ENCODE measurements around the gene CRAT. TPM values are rescaled to one million over a fixed set of nuclear protein-coding genes. Genes with fewer than 3 reads are reported as not detected.
"Not testable (repeated sequence)": the region's sequence is repeated elsewhere in the genome, so short reads cannot be mapped to it uniquely, and the experiment has no call there.

Gene CRAT
- total RNA-seq, 1 donor from 2014 or later = 26.4 TPM

- no peak overlapping the region for H3K27ac Mint-ChIP-seq
- no peak for DNase-seq (ENCODE audit: low spot score in 2 of 2, unreplicated experiment in 2 of 2)
Observed at GRCh38 chr9:129122133-129122532, 11.5 kb upstream of the CRAT start.

GRCh38 chr9:129121483-129121882 is 10.9 kb upstream of the CRAT start:
- no peaks in the 10 kb centered on the region for H3K27me3 Mint-ChIP-seq (ENCODE audit: low read depth)
- DNase-seq (ENCODE audit: low spot score in 2 of 2, unreplicated experiment in 2 of 2) = no peak
- no peak for TF ChIP-seq CTCF (IDR thresholded peaks at IDR 0.05; ENCODE audit: unreplicated experiment)
- no peak overlapping the region for H3K4me3 Mint-ChIP-seq
- no peak overlapping the region for H3K27ac Mint-ChIP-seq
- no peaks in the 10 kb centered on the region for H3K4me1 Mint-ChIP-seq
- no peaks in the 10 kb centered on the region for H3K9me3 Mint-ChIP-seq
- peaks cover 25% of the 10 kb centered on the region for H3K36me3 Mint-ChIP-seq

More at GRCh38 chr9:129122133-129122532, 11.5 kb upstream of the CRAT start:
- H3K9me3 Mint-ChIP-seq = no peaks in the 10 kb centered on the region
- H3K27me3 Mint-ChIP-seq (ENCODE audit: low read depth) = no peaks in the 10 kb centered on the region
- no peaks in the 10 kb centered on the region for H3K4me1 Mint-ChIP-seq
- H3K4me3 Mint-ChIP-seq = no peak overlapping the region
- TF ChIP-seq CTCF (IDR thresholded peaks at IDR 0.05; ENCODE audit: unreplicated experiment) = no peak
- H3K36me3 Mint-ChIP-seq = peaks cover 25% of the 10 kb centered on the region

- Mint-ChIP-seq H3K4me3 (no peak overlapping the region), H3K27ac (no peak overlapping the region), H3K4me1 (peaks cover 11% of the 10 kb centered on the region), H3K9me3 (no peaks in the 10 kb centered on the region), H3K36me3 (peaks cover 18% of the 10 kb centered on the region), H3K27me3 (ENCODE audit: low read depth) (no peaks in the 10 kb centered on the region)
- no peak for DNase-seq (ENCODE audit: low spot score in 2 of 2, unreplicated experiment in 2 of 2)
- no peak for TF ChIP-seq CTCF (IDR thresholded peaks at IDR 0.05; ENCODE audit: unreplicated experiment)
Observed at GRCh38 chr9:129118799-129119198, 8.2 kb upstream of the CRAT start.

- Mint-ChIP-seq H3K27me3 (ENCODE audit: low read depth) (no peaks in the 10 kb centered on the region), H3K4me3 (no peak overlapping the region), H3K36me3 (no peaks in the 10 kb centered on the region), H3K9me3 (no peaks in the 10 kb centered on the region), H3K27ac (no peak overlapping the region), H3K4me1 (peaks cover 30% of the 10 kb centered on the region)
- no peak for TF ChIP-seq CTCF (IDR thresholded peaks at IDR 0.05; ENCODE audit: unreplicated experiment)
- DNase-seq (ENCODE audit: low spot score in 2 of 2, unreplicated experiment in 2 of 2) = no peak
Observed at GRCh38 chr9:129113645-129114304, 3.2 kb upstream of the CRAT start.

GRCh38 chr9:129112526-129112925 is 1.9 kb upstream of the CRAT start:
- not testable (repeated sequence) for DNase-seq (ENCODE audit: low spot score in 2 of 2, unreplicated experiment in 2 of 2); H3K9me3 Mint-ChIP-seq; H3K27me3 Mint-ChIP-seq (ENCODE audit: low read depth); H3K36me3 Mint-ChIP-seq
- Mint-ChIP-seq H3K4me3 (peak overlapping the region; percentile 97), H3K4me1 (peaks cover 35% of the 10 kb centered on the region), H3K27ac (peak overlapping the region; percentile 95)

- DNase-seq (ENCODE audit: low spot score in 2 of 2, unreplicated experiment in 2 of 2) = peak in 1 of 2 experiments; percentile 56
- peak overlapping the region; percentile 97 for H3K4me3 Mint-ChIP-seq
- peaks cover 35% of the 10 kb centered on the region for H3K4me1 Mint-ChIP-seq
- H3K27ac Mint-ChIP-seq = peak overlapping the region; percentile 97
- H3K36me3 Mint-ChIP-seq = peaks cover 3% of the 10 kb centered on the region
- no peaks in the 10 kb centered on the region for H3K27me3 Mint-ChIP-seq (ENCODE audit: low read depth)
- H3K9me3 Mint-ChIP-seq = no peaks in the 10 kb centered on the region
- no peak for TF ChIP-seq CTCF (IDR thresholded peaks at IDR 0.05; ENCODE audit: unreplicated experiment)
Observed at GRCh38 chr9:129111528-129112151, 1.0 kb upstream of the CRAT start.

All from mesothelial cell of epicardium (in vitro differentiated cells).